Activated gamma-delta T cell treated with Interleukin-2 at 50 U/mL for 16 hours (primary cell): ENCODE results near the gene RTBDN.

Source experiments
- DNase-seq: peaks from one replicate; pipeline ENCODE4 v3.0.0-alpha.2; 2020

The RTBDN gene

GRCh38 chr19:12791345-12792050, 42.9 kb downstream of the RTBDN start, which contains the start of gene JUNB:
TSS of gene JUNB (plus strand) at chr19:12791486. CDS start at chr19:12791772, 286 bp downstream.
- DNase-seq, result peak; percentile 97

GRCh38 chr19:12790628-12791344, 43.6 kb downstream of the RTBDN start:
- DNase-seq, result no peak

GRCh38 chr19:12789904-12790619, 44.3 kb downstream of the RTBDN start:
- peak; percentile 91 for DNase-seq

DNA sequence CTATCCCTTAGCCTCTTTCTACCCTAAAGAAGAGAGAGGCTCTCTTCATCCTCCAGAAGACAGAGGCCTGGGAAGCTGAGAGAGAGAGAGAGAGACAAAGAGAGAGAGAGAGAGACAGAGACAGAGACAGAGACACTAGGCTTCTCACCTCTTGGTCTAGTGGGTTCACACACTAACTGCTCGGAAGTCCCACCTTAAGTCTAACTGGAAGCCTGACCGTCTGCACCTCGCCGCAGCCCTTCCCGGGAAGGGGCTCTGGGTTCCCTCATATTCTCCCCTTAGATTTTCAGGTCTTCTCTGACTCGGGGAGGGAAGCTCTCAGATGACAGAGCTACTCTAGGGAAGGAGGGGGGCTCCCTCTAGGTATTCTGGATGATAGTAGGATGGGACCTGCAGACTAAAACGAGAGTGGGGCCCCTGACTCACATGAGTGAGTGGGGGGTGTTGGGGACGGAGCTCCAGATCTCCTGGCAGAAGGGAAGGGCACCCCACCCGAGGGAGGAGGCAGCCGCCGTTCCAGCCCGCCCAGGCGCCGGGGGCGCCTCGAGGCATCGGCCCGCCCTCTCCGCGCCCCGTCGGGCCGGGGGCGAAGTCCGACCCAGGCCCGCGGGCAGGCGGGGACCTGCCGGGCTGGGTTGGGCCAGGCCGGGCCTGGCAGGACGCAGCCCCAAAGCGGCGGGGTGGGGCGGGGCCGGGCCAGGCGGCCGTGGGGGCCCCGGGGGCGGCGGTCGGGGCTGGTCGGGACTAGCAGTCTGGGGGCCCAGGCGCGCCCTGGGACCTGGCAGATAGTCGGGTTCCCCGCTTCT, 45.1 kb downstream of the RTBDN start:
- DNase-seq, result peak; percentile 20

DNA sequence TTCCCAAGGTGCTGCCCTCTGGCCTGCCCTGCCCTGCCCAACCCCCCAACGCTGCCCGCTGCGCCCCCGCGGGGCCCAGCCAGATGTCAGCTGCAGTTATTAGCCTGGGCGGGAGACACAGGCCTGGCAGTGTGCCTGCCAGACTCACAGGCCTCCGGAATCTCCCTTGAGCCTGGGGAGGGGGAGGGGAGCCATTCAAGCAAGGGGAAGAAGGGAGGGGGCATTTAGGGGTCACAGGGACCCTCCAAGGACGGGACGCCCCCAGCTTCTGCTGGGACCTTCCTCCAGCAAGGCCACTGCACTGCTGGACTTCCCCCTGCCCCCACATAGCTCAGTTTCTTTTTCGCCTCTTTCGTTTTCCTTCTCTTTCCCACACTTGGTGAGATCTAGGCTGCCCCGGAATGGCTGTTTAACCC, 45.7 kb downstream of the RTBDN start:
- no peak for DNase-seq

DNA sequence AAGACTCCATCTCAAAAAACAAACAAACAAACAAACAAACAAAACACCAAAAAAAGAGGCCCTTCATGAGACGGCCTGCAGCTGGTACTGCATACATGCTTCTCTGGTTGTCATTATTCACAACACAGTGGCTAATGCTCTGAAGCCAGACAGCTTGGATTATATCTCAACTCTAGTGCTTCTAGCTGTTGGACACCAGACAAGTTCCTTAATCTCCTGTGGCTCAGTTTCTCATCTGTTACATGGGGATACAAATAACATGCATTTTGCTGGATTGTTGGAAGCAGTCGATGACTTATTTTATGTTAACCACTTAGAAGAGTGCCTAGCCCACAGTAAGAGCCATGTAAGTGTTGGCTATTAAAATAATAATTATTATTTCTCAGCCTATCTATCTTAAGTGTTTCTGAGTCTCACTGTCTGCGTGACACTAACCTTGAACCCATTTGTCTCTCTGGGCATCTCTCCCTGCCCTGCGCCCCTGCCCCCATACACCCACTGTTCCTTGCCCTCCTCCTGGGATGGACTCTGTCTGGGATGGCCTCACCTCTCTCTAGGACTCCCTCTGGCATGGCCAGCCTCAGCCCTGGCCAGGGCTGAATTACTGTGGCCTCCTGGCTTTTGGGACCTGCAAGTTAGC, 46.2 kb downstream of the RTBDN start:
- DNase-seq, result no peak

DNA sequence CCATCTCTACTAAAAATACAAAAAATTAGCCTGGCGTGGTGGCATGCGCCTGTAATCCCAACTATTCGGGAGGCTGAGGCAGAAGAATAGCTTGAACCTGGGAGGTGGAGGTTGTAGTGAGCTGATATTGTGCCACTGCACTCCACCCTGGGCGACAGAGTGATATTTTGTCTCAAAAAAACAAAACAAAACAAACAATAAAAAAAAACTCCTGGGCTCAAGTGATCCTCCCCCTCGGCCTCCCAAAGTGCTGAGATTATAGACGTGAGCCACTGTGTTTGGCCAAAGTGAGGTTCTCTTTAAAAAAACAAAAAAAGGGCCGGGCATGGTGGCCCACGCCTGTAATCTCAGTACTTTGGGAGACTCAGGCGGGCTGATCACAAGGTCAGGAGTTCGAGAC, 46.9 kb downstream of the RTBDN start:
- DNase-seq, result no peak

GRCh38 chr19:12786952-12787351, 47.4 kb downstream of the RTBDN start:
- DNase-seq, result no peak

DNA sequence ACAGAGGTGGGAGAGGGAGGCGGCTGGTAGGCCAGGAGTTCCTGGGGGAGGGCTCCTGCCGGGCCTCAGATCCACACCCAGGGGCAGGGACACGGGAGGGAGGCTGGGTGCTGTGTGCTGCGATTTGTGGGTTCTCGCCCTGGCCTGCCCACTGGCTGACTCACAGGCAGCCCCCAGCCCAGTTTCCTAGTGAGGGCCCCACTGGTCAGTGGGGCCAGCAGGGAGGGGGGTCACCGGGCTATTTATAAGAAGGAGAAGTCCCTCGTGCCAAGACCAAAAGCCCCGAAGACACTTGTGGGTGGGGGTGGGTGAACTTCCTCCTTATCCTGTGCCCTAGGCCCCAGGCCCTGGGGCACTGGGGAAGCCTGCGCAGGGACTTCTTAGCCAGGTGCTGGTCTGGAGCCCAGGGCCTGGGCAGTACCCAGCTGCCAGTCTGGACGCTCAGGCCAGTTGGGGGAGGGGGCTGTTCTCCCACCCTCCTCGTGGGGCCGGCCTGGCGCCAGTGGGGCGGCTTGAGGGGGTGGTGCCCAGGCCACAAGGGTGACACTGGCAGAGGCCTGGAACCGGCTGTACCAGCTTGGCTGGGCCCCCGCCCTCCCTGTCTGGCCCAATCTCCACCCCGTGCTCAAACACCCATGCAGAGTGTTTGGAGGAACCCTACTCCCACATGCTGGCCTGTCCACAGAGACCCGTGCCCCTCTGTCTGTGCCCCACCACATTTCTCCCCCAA, 48.1 kb downstream of the RTBDN start:
- no peak for DNase-seq

DNA sequence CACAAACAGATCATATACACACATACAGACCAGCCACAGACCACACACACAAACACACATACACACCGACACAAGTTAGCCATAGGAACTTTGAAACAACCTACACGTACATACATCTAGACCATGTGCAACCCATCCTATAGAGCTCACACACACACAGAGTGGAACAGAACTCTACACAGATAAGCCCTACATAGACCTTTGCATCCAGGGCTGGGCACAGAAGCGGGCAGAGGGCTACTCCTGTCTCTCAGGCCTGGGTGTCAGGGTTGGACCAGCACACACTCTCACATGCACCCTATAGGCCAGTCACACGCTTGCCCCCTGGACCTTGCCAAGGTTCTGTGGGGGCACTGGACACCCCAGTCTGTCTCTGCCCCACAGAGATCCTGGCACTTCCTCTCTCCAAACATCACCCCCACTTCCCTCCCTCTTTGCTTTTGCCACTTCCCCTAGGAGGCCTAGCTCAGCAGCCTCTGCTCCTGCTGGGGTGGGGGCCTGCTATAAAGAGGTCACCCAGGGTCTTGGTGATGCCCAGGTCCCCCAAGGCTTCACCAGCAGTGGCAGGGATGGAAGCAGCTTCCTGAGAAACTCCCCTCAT, 48.8 kb downstream of the RTBDN start:
- DNase-seq, result no peak

- peak; percentile 35 for DNase-seq
These were observed 49.4 kb downstream of the RTBDN start for GRCh38 chr19:12784871-12785430.

GRCh38 chr19:12784394-12784870, 49.9 kb downstream of the RTBDN start:
- no peak for DNase-seq

- DNase-seq, result no peak
These were observed 50.5 kb downstream of the RTBDN start for GRCh38 chr19:12783849-12784393.

- no peak for DNase-seq
These were observed 51.0 kb downstream of the RTBDN start for GRCh38 chr19:12783291-12783848.

GRCh38 chr19:12782424-12783290, 51.7 kb downstream of the RTBDN start:
- peak; percentile 92 for DNase-seq

DNA sequence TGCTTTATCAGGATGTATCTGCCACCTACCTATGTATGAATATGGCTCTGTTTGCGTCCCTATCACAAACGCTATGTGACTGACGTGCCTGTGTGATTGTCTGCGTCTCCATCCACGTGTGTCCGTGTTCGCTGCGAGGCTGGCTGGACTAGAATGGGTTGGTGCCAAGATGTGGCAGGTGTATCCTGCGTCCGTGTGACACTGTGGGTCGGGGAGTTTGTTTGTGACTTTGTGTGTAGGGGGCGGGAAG, 52.3 kb downstream of the RTBDN start:
- no peak for DNase-seq

- no peak for DNase-seq
These were observed 55.0 kb downstream of the RTBDN start for GRCh38 chr19:12779162-12779993.

- DNase-seq, result no peak
These were observed 55.5 kb downstream of the RTBDN start for GRCh38 chr19:12778905-12779161.
